ENCODE measurements around the gene ENAM.

DNA sequence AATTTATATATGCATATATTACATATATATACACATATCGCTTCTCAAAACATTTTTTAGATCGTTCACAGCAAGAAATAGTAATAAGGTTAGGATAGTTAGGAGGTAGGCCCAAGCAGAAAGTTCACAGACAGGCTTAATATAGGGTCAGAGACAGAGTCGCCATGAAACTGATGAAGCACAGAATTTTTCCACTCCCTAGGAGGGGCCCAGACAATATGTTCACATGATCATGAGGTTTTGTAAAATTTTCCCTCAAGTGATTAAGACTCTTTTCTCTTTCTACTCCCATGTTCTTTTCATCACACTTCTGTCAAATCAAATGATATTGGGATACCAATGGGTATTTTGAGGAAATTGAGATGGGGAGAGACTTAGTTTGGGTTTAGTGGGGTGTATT, 5.2 kb upstream of the ENAM start:
- TF ChIP-seq, protein P1, sequence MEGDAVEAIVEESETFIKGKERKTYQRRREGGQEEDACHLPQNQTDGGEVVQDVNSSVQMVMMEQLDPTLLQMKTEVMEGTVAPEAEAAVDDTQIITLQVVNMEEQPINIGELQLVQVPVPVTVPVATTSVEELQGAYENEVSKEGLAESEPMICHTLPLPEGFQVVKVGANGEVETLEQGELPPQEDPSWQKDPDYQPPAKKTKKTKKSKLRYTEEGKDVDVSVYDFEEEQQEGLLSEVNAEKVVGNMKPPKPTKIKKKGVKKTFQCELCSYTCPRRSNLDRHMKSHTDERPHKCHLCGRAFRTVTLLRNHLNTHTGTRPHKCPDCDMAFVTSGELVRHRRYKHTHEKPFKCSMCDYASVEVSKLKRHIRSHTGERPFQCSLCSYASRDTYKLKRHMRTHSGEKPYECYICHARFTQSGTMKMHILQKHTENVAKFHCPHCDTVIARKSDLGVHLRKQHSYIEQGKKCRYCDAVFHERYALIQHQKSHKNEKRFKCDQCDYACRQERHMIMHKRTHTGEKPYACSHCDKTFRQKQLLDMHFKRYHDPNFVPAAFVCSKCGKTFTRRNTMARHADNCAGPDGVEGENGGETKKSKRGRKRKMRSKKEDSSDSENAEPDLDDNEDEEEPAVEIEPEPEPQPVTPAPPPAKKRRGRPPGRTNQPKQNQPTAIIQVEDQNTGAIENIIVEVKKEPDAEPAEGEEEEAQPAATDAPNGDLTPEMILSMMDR (optimal IDR thresholded peaks at IDR 0.05 in 1 of 3, IDR thresholded peaks at IDR 0.05 in 1 of 3, conservative IDR thresholded peaks at IDR 0.05 in 1 of 3; ENCODE audit: extremely low read depth in 1 of 3, insufficient read depth in 2 of 3, low read length in 3 of 3): no peak
- TF ChIP-seq EZH2 (IDR thresholded peaks at IDR 0.05; ENCODE audit: low read length): no peak
